Ovary (tissue), 9 donors: ENCODE data around the gene TSPAN5. TPM values are rescaled to one million over a fixed set of nuclear protein-coding genes. Genes with fewer than 3 reads are reported as not detected.

ENCODE experiments used
- DNase-seq, 5 donors: peaks; one replicate each; pipeline ENCODE4 v3.0.0-alpha.2; 2019 to 2020
- H3K27ac ChIP-seq, 2 donors: fragments of 200-600 bp; one replicate each; pipeline versions ENCODE4 v1.5.1 to v1.8.0; 2019 to 2022
- H3K27me3 ChIP-seq: fragments of 200-600 bp; one replicate; pipeline ENCODE4 v1.8.0; 2022
- H3K36me3 ChIP-seq: fragments of 200-600 bp; sonication (generic); one replicate; pipeline ENCODE4 v1.5.1; 2019
- H3K4me1 ChIP-seq: one replicate; pipeline ENCODE4 v1.8.1; 2013; ENCODE audit warnings: mild to moderate bottlenecking, moderate library complexity; ENCODE audit not compliant: insufficient read depth
- H3K4me3 ChIP-seq: fragments of 200-600 bp; sonication (generic); one replicate; pipeline ENCODE4 v1.5.1; 2017
- H3K9me3 ChIP-seq, 2 donors: fragments of 200-600 bp in 1 of 2; sonication (generic) in 1 of 2; one replicate each; pipeline versions ENCODE4 v1.5.1 to v1.8.1; 2013 to 2019; ENCODE audit warnings: mild to moderate bottlenecking in 1 of 2, moderate library complexity in 1 of 2
- EP300 ChIP-seq: sonication (generic); formaldehyde crosslinking; IDR thresholded peaks from one replicate; pipeline ENCODE4 v1.6.1; 2017; ENCODE audit warnings: antibody characterized with exemption
- POLR2A ChIP-seq: fragments of 450-650 bp; IDR thresholded peaks from one replicate; pipeline ENCODE4 v1.6.1; 2017; ENCODE audit warnings: antibody characterized with exemption, mild to moderate bottlenecking, moderate library complexity
- WGBS, 3 donors: extraction: QIAGEN DNeasy Blood & Tissue Kit in 1 of 3; methylation state at CpG; one replicate each; pipeline versions ENCODE4 v1.1.5 to v1.1.7; 2013 to 2017; 5-methylcytosine and 5-hydroxymethylcytosine counted together
- intact Hi-C, 4 donors: fragments of 100-400 bp; cut with DNase I; formaldehyde crosslinking; loops; one replicate each; pipeline versions ENCODE4 v1.11.0 to v1.15.1; 2022 to 2023
- polyA plus RNA-seq, 2 donors: library from polyadenylated mRNA; stranded (reverse); fragments of 200-250 nt in 1 of 2; fragments of 350-450 nt in 1 of 2; fragmentation: Illumina TruSeq in 1 of 2; extraction: RNeasy Lipid Tissue Mini Kit (QIAGEN cat#74804) in 1 of 2; gene quantifications; one replicate each; pipeline ENCODE4 v1.2.3, GENCODE V29; 2013 to 2014
- total RNA-seq, 7 donors: library from RNA; depleted of rRNA in 2 of 7; stranded (reverse); fragments of >200 nt in 2 of 7; fragmentation: NEBNext Ultra II Directional in 3 of 7; extraction: Animal tissue kit (Norgen Biotek cat#: 25700) in 3 of 7; gene quantifications; one replicate each; pipeline versions ENCODE4 v1.1.0 to v1.2.4, GENCODE V29; 2016 to 2023
- TF ChIP-seq, protein P1 (sequence below), 3 donors: fragments of 450-650 bp in 2 of 3; fragments of 200-600 bp in 1 of 3; IDR thresholded peaks; one replicate each; pipeline versions ENCODE4 v1.5.1 to v1.8.0; 2016 to 2022; ENCODE audit warnings: antibody characterized with exemption in 3 of 3, mild to moderate bottlenecking in 1 of 3
- donor health status: DM: no; HTN: no; CAD: no; lungs with moderate emphysema.
- donor health status: DM: no; HTN: no; CAD: no.
- donor health status: Bipolar disorder and iron deficiency.
- donor health status: DM: yes; HTN: yes; CAD: no.
- donor health status: DM: no; HTN: no; CAD: no.
- donor health status: DM: yes; HTN: yes; CAD: no.

Gene TSPAN5
- total and polyA plus RNA-seq, 9 donors = 34.0 to 69.5 (median 48.2) TPM

GRCh38 chr4:98452091-98452490 is 206.3 kb downstream of the TSPAN5 start:
- H3K9me3 ChIP-seq = peaks cover 0 to 8% of the 10 kb centered on the region in 2 donors
- no peaks in the 10 kb centered on the region for H3K36me3 ChIP-seq
- intact Hi-C loops = loop anchor here in 1 of 4 donors (10.0 kb wide), 1 partner anchor 1153 kb away; no protein-coding TSS in a partner anchor
- H3K4me3 ChIP-seq = no peak overlapping the region
- no peak for DNase-seq
- H3K27me3 ChIP-seq = no peaks in the 10 kb centered on the region
- 81 to 90% (median 88%) methylated on average over 3 of the region's 3 CpGs for WGBS, 3 donors
- H3K4me1 ChIP-seq = no peaks in the 10 kb centered on the region
- H3K27ac ChIP-seq = no peak overlapping the region
- TF ChIP-seq EP300 (no peak), POLR2A (no peak)
- TF ChIP-seq, protein P1, sequence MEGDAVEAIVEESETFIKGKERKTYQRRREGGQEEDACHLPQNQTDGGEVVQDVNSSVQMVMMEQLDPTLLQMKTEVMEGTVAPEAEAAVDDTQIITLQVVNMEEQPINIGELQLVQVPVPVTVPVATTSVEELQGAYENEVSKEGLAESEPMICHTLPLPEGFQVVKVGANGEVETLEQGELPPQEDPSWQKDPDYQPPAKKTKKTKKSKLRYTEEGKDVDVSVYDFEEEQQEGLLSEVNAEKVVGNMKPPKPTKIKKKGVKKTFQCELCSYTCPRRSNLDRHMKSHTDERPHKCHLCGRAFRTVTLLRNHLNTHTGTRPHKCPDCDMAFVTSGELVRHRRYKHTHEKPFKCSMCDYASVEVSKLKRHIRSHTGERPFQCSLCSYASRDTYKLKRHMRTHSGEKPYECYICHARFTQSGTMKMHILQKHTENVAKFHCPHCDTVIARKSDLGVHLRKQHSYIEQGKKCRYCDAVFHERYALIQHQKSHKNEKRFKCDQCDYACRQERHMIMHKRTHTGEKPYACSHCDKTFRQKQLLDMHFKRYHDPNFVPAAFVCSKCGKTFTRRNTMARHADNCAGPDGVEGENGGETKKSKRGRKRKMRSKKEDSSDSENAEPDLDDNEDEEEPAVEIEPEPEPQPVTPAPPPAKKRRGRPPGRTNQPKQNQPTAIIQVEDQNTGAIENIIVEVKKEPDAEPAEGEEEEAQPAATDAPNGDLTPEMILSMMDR (IDR thresholded peaks at IDR 0.05) = no peak

GRCh38 chr4:98448908-98449307 is 209.5 kb downstream of the TSPAN5 start:
- peaks cover 0 to 8% of the 10 kb centered on the region in 2 donors for H3K9me3 ChIP-seq
- TF ChIP-seq POLR2A (no peak), EP300 (no peak)
- TF ChIP-seq, protein P1 (IDR thresholded peaks at IDR 0.05) = no peak
- no peak overlapping the region for H3K27ac ChIP-seq
- H3K27me3 ChIP-seq = no peaks in the 10 kb centered on the region
- no peaks in the 10 kb centered on the region for H3K36me3 ChIP-seq
- no peak overlapping the region for H3K4me3 ChIP-seq
- DNase-seq = no peak
- intact Hi-C loops = no loop called here
- H3K4me1 ChIP-seq = no peaks in the 10 kb centered on the region

DNA sequence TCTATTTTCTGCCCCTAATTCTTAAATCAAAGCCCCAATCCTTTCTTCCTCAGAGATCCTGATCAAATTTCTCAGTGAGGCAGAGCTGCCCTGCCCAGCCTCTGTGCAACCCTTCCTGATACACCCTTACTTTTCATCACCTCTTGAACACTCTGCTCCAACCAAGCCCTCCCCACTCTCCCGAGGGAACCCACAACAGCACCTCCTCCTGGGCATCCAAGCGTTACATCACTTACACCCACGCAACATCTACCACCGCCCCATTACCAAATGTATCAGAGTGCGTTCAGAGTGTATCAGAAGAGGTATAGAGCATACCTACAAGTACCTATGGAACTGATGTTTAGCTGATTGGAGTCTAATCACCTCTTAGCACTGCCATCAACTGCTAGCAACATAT is 210.8 kb downstream of the TSPAN5 start:
- Histone ChIP-seq H3K27me3 (no peaks in the 10 kb centered on the region), H3K27ac (no peak overlapping the region), H3K36me3 (no peaks in the 10 kb centered on the region), H3K4me1 (no peaks in the 10 kb centered on the region), H3K4me3 (no peak overlapping the region), H3K9me3 (peaks cover 0 to 7% of the 10 kb centered on the region in 2 donors)
- DNase-seq = no peak
- WGBS, 3 donors = 92 to 95% (median 93%) methylated on average over 5 of the region's 5 CpGs
- no peak for TF ChIP-seq POLR2A
- no peak for TF ChIP-seq EP300
- TF ChIP-seq, protein P1 (IDR thresholded peaks at IDR 0.05) = no peak
- intact Hi-C loops = no loop called here

DNA sequence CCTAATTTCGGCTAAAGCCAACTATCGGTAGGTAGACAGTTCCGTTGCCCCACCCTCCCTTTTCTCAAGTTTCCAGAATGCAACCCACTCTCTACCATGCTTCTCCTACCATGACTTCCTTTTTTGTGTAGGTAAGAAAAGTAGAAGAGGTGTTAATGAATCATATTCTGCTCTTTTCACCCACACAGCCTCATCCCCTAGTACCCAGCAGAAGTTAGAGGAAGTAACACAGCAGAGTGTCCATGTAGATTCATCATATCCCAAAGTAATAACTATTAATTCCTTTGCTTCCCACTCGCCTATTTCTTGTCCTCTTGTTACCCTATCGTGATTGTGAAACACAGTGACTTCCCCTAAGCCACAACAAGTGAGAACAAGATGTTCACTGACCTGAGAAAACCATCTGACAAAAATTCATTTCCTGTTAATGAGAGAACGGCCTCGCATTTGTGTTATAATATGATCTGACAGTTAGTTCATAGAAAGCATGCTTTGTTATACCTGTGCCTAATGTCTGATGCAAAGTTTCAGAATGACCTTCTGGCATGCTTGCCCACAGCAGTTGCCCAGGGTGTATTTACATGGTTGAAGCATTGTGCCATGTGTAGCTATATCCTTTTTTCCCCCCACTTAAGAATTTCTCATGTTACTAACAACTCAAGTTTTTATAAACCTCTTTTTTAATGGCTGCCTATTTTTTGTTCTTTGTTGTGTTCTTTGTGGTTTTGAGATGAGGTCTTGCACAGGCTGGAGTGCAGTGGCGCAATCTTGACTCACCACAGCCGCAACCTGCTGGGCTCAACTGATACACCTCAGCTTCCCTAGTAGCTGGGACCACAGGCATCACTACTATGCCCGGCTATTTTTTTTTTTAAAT is 211.7 kb downstream of the TSPAN5 start:
- DNase-seq = no peak
- intact Hi-C loops = no loop called here
- no peak overlapping the region for H3K4me3 ChIP-seq
- no peaks in the 10 kb centered on the region for H3K27me3 ChIP-seq
- TF ChIP-seq, protein P1 (IDR thresholded peaks at IDR 0.05) = no peak
- no peak for TF ChIP-seq EP300
- TF ChIP-seq POLR2A = no peak
- H3K36me3 ChIP-seq = no peaks in the 10 kb centered on the region
- H3K9me3 ChIP-seq = peaks cover 0 to 3% of the 10 kb centered on the region in 2 donors
- WGBS, 3 donors = 84 to 87% (median 87%) methylated on average over 10 of the region's 10 CpGs
- no peak overlapping the region for H3K27ac ChIP-seq
- H3K4me1 ChIP-seq = no peaks in the 10 kb centered on the region
